ENCODE results near the gene CEPT1. TPM values are rescaled to one million over a fixed set of nuclear protein-coding genes. Genes with fewer than 3 reads are reported as not detected.

Gene CEPT1
- total RNA-seq, 3 donors from 2014 or later (not counting 1 experiment from before 2014, with no cell fraction given): 35.4 to 49.5 (median 40.9) TPM

GRCh38 chr1:111211921-111212320, 71.9 kb downstream of the CEPT1 start:
- no peaks in the 10 kb centered on the region for H3K36me3 ChIP-seq (ENCODE audit: control insufficient read depth, insufficient read depth, low read length)
- intact Hi-C loops (cut with micrococcal nuclease): loop anchor here (10.0 kb wide), 1 partner anchor 537 kb away; the partner anchor contains the start of gene KCNA3
- ATAC-seq: no peak
- peaks cover 44% of the 10 kb centered on the region for H3K4me1 ChIP-seq (ENCODE audit: control insufficient read depth, insufficient read depth, low read length)
- no peak for TF ChIP-seq CTCF (IDR thresholded peaks at IDR 0.05)
- 100% methylated on average over 1 of the region's 1 CpG for WGBS (ENCODE audit: insufficient coverage)
- Mint-ChIP-seq H3K4me1 (peaks cover 43 to 51% of the 10 kb centered on the region in 2 donors), H3K4me3 (no peak overlapping the region), H3K36me3 (no peaks in the 10 kb centered on the region), H3K9me3 (peaks cover 2 to 3% of the 10 kb centered on the region in 2 donors), H3K27ac (no peak overlapping the region), H3K27me3 (ENCODE audit: low read depth in 2 of 2) (peaks cover 0 to 5% of the 10 kb centered on the region in 2 donors)
- no peaks in the 10 kb centered on the region for H3K27me3 ChIP-seq (ENCODE audit: control insufficient read depth, insufficient read depth, low read length)
- H3K4me3 ChIP-seq (ENCODE audit: low read length): no peak overlapping the region
- H3K9me3 ChIP-seq (ENCODE audit: control insufficient read depth, insufficient read depth, low read length): no peaks in the 10 kb centered on the region
- DNase-seq: no peak
- H3K27ac ChIP-seq (ENCODE audit: low read length): no peak overlapping the region

DNA sequence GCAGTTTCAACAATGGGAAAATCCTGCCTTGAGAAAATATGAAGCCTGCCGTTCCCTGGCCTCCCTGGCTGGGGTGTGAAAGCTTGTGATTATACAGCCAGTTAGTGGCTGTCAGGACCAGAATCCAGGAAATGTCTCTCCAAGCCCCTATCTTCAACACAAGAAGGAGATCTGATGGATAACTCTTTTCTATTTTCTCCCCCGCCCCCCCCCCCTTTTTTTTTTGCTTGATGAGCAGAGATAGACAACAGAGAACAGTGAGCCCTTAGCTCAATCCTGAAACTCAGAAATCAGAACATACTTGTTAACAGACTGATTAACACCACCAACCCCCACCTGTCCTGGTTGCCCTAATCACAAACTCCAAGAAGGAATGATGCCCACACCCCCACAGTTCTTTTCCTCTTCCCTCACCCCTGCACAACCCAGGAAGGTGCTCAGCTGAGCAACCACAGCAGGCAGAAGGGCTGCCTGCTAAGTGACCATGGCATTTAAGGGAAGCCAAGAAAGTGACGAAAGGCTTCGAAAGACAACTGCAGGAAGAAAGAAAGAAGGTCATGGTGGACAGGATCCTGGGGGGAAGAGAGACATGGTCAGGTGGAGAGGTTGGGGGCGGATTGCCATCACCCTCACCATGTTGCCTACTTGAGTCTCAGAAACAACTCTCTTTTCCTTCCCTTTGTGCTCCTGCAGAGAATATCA, 72.8 kb downstream of the CEPT1 start:
- H3K27me3 Mint-ChIP-seq (ENCODE audit: low read depth in 2 of 2): peaks cover 0 to 5% of the 10 kb centered on the region in 2 donors
- Histone ChIP-seq H3K4me1 (ENCODE audit: control insufficient read depth, insufficient read depth, low read length) (peaks cover 53% of the 10 kb centered on the region), H3K9me3 (ENCODE audit: control insufficient read depth, insufficient read depth, low read length) (no peaks in the 10 kb centered on the region), H3K27ac (ENCODE audit: low read length) (no peak overlapping the region), H3K27me3 (ENCODE audit: control insufficient read depth, insufficient read depth, low read length) (no peaks in the 10 kb centered on the region), H3K4me3 (ENCODE audit: low read length) (no peak overlapping the region), H3K36me3 (ENCODE audit: control insufficient read depth, insufficient read depth, low read length) (no peaks in the 10 kb centered on the region)
- DNase-seq (peak in 1 of 2 donors; percentile 3), ATAC-seq (no peak)
- intact Hi-C loops (cut with micrococcal nuclease): loop anchor here (10.0 kb wide), 1 partner anchor 538 kb away; the partner anchor contains the start of gene KCNA3
- peak overlapping the region; percentile 94 to 95 for H3K27ac Mint-ChIP-seq
- H3K9me3 Mint-ChIP-seq: peaks cover 2 to 3% of the 10 kb centered on the region in 2 donors
- TF ChIP-seq CTCF (IDR thresholded peaks at IDR 0.05): no peak
- H3K4me1 Mint-ChIP-seq: peaks cover 52% of the 10 kb centered on the region in 2 donors
- peak overlapping the region; percentile 86 for H3K4me3 Mint-ChIP-seq
- no peaks in the 10 kb centered on the region for H3K36me3 Mint-ChIP-seq
- WGBS (ENCODE audit: insufficient coverage): 78% methylated on average over 5 of the region's 5 CpGs

DNA sequence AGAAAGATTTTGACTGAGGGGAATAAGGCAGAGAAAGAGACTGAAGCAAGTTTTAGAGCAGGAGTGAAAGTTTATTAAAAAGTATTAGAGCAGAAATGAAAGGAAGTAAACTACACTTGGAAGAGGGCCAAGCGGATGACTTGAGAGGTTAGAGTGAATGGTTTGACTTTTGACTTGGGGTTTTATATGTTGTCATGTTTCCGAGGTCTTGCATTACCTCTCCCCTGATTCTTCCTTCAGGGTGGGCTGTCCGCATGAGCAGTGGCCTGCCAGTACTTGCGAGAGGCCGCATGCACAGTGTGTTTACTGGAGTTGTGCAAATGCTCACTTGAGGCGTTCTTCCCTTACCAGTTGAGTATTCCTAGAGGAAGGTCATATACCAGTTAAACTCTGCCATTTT, 73.4 kb downstream of the CEPT1 start:
- no peaks in the 10 kb centered on the region for H3K36me3 ChIP-seq (ENCODE audit: control insufficient read depth, insufficient read depth, low read length)
- DNase-seq: peak in 1 of 2 donors; percentile 72
- H3K27ac ChIP-seq (ENCODE audit: low read length): peak overlapping the region; percentile 80
- Mint-ChIP-seq H3K27ac (peak overlapping the region; percentile 94 to 95), H3K27me3 (ENCODE audit: low read depth in 2 of 2) (peaks cover 0 to 5% of the 10 kb centered on the region in 2 donors), H3K36me3 (no peaks in the 10 kb centered on the region), H3K9me3 (peaks cover 2 to 3% of the 10 kb centered on the region in 2 donors), H3K4me3 (peak overlapping the region; percentile 86), H3K4me1 (peaks cover 58% of the 10 kb centered on the region in 2 donors)
- H3K27me3 ChIP-seq (ENCODE audit: control insufficient read depth, insufficient read depth, low read length): no peaks in the 10 kb centered on the region
- no peaks in the 10 kb centered on the region for H3K9me3 ChIP-seq (ENCODE audit: control insufficient read depth, insufficient read depth, low read length)
- no peak for TF ChIP-seq CTCF (IDR thresholded peaks at IDR 0.05)
- no peak overlapping the region for H3K4me3 ChIP-seq (ENCODE audit: low read length)
- intact Hi-C loops (cut with micrococcal nuclease): loop anchor here (10.0 kb wide), 1 partner anchor 539 kb away; the partner anchor contains the start of gene KCNA3
- peaks cover 58% of the 10 kb centered on the region for H3K4me1 ChIP-seq (ENCODE audit: control insufficient read depth, insufficient read depth, low read length)
- ATAC-seq: no peak
- 70% methylated on average over 5 of the region's 6 CpGs for WGBS (ENCODE audit: insufficient coverage)

Data from natural killer cell (primary cell).